KG1 (cell line): ENCODE measurements around the gene PARP6.
A peak's percentile ranks its signal among the peaks of the same experiment; 100 is the strongest.

Experiments
- DNase-seq: peaks from one replicate; lab custom pipeline; 2025; lab: John Stamatoyannopoulos, UW

Gene PARP6

GRCh38 chr15:72272213-72272996 is at the start of gene PARP6:
Gene PARP6, minus strand, starts transcription at chr15:72272554. Its CDS starts 5,077 bp downstream, at chr15:72267477.
- DNase-seq, result peak; percentile 96

GRCh38 chr15:72319985-72320671 is 47.8 kb upstream of the PARP6 start, which contains the start of gene CELF6:
Gene CELF6, minus strand, starts transcription at chr15:72320157. Its CDS starts 283 bp downstream, at chr15:72319874.
- DNase-seq, result no peak

- DNase-seq, result no peak
Observed at GRCh38 chr15:72319360-72319984, 47.1 kb upstream of the PARP6 start.

GRCh38 chr15:72318408-72318942 is 46.1 kb upstream of the PARP6 start:
- DNase-seq, result no peak

GRCh38 chr15:72315706-72316370 is 43.5 kb upstream of the PARP6 start:
- no peak for DNase-seq

GRCh38 chr15:72313881-72314280 is 41.5 kb upstream of the PARP6 start:
- DNase-seq, result no peak

- no peak for DNase-seq
Observed at GRCh38 chr15:72313448-72313840, 41.1 kb upstream of the PARP6 start.

- no peak for DNase-seq
Observed at GRCh38 chr15:72312605-72313447, 40.5 kb upstream of the PARP6 start.

GRCh38 chr15:72307026-72307425 is 34.7 kb upstream of the PARP6 start:
- no peak for DNase-seq

GRCh38 chr15:72306211-72306785 is 33.9 kb upstream of the PARP6 start:
- DNase-seq, result no peak

GRCh38 chr15:72304596-72304995 is 32.2 kb upstream of the PARP6 start:
- DNase-seq, result no peak

GRCh38 chr15:72302955-72303354 is 30.6 kb upstream of the PARP6 start:
- DNase-seq, result no peak

GRCh38 chr15:72289597-72290325 is 17.4 kb upstream of the PARP6 start:
- no peak for DNase-seq

- DNase-seq, result no peak
Observed at GRCh38 chr15:72288796-72289596, 16.6 kb upstream of the PARP6 start.

GRCh38 chr15:72285927-72286516 is 13.7 kb upstream of the PARP6 start:
- DNase-seq, result no peak

GRCh38 chr15:72285402-72285801 is 13.0 kb upstream of the PARP6 start:
- DNase-seq, result no peak

GRCh38 chr15:72284781-72285180 is 12.4 kb upstream of the PARP6 start:
- no peak for DNase-seq

GRCh38 chr15:72281713-72282112 is 9.4 kb upstream of the PARP6 start:
- DNase-seq, result no peak

GRCh38 chr15:72280751-72281150 is 8.4 kb upstream of the PARP6 start:
- DNase-seq, result no peak
